ENCODE data around the gene HAUS6.

Gene HAUS6

GRCh38 chr9:19146441-19147024 lies 43.8 kb upstream of the HAUS6 start:
- no peak overlapping the region for H3K4me3 ChIP-seq (ENCODE audit: low read depth, low read length)
- CTCF ChIA-PET, result interaction anchor here (1.1 kb wide), 1 partner anchor 10 kb away, joined by 4 read pairs; no protein-coding TSS in a partner anchor
- TF ChIP-seq CTCF (IDR thresholded peaks at IDR 0.05; ENCODE audit: insufficient read depth, low read length, missing control alignments), result no peak
- POLR2A ChIA-PET, result no interaction called here
- DNase-seq (ENCODE audit: low read depth, low spot score), result no peak

GRCh38 chr9:19145881-19146280 lies 43.2 kb upstream of the HAUS6 start:
- no peak overlapping the region for H3K4me3 ChIP-seq (ENCODE audit: low read depth, low read length)
- CTCF ChIA-PET, result no interaction called here
- no peak for DNase-seq (ENCODE audit: low read depth, low spot score)
- no peak for TF ChIP-seq CTCF (IDR thresholded peaks at IDR 0.05; ENCODE audit: insufficient read depth, low read length, missing control alignments)
- POLR2A ChIA-PET, result no interaction called here

GRCh38 chr9:19140259-19140658 lies 37.6 kb upstream of the HAUS6 start:
- POLR2A ChIA-PET, result no interaction called here
- H3K4me3 ChIP-seq (ENCODE audit: low read depth, low read length), result no peak overlapping the region
- no peak for DNase-seq (ENCODE audit: low read depth, low spot score)
- TF ChIP-seq CTCF (IDR thresholded peaks at IDR 0.05; ENCODE audit: insufficient read depth, low read length, missing control alignments), result no peak
- CTCF ChIA-PET, result no interaction called here

- POLR2A ChIA-PET, result no interaction called here
Observed at GRCh38 chr9:19138084-19138483, 35.4 kb upstream of the HAUS6 start.

GRCh38 chr9:19137282-19137681 lies 34.6 kb upstream of the HAUS6 start:
- CTCF ChIA-PET, result interaction anchor here (1.7 kb wide), 1 partner anchor 8 kb away, joined by 4 read pairs; no protein-coding TSS in a partner anchor
- no peak for DNase-seq (ENCODE audit: low read depth, low spot score)
- H3K4me3 ChIP-seq (ENCODE audit: low read depth, low read length), result no peak overlapping the region
- no peak for TF ChIP-seq CTCF (IDR thresholded peaks at IDR 0.05; ENCODE audit: insufficient read depth, low read length, missing control alignments)
- POLR2A ChIA-PET, result interaction anchor here (0.9 to 1.0 kb wide), 2 partner anchors 17 to 18 kb away, joined by 3 read pairs; no protein-coding TSS in a partner anchor

More at GRCh38 chr9:19138084-19138483, 35.4 kb upstream of the HAUS6 start:
- CTCF ChIA-PET, result interaction anchor here (1.0 to 1.7 kb wide), 3 partner anchors 9 to 319 kb away, joined by 3 to 4 read pairs (median 3); no protein-coding TSS in a partner anchor
- TF ChIP-seq CTCF (IDR thresholded peaks at IDR 0.05; ENCODE audit: insufficient read depth, low read length, missing control alignments), result no peak
- no peak overlapping the region for H3K4me3 ChIP-seq (ENCODE audit: low read depth, low read length)
- DNase-seq (ENCODE audit: low read depth, low spot score), result no peak

GRCh38 chr9:19136129-19136528 lies 33.4 kb upstream of the HAUS6 start:
- POLR2A ChIA-PET, result interaction anchor here (0.6 to 0.7 kb wide), 2 partner anchors 18 to 33 kb away, joined by 4 read pairs; no protein-coding TSS in a partner anchor

More at GRCh38 chr9:19136129-19136528, 33.4 kb upstream of the HAUS6 start:
- CTCF ChIA-PET, result interaction anchor here (1.0 to 1.4 kb wide), 2 partner anchors 9 to 10 kb away, joined by 4 read pairs; no protein-coding TSS in a partner anchor
- DNase-seq (ENCODE audit: low read depth, low spot score), result no peak
- TF ChIP-seq CTCF (IDR thresholded peaks at IDR 0.05; ENCODE audit: insufficient read depth, low read length, missing control alignments), result no peak
- H3K4me3 ChIP-seq (ENCODE audit: low read depth, low read length), result no peak overlapping the region

Measured in AG04449 (cell line).